ENCODE results near the gene SH3GLB2. TPM values are rescaled to one million over a fixed set of nuclear protein-coding genes. Genes with fewer than 3 reads are reported as not detected.

The SH3GLB2 gene
- polyA plus RNA-seq, 1 donor from 2014 or later = 27.7 TPM

DNA sequence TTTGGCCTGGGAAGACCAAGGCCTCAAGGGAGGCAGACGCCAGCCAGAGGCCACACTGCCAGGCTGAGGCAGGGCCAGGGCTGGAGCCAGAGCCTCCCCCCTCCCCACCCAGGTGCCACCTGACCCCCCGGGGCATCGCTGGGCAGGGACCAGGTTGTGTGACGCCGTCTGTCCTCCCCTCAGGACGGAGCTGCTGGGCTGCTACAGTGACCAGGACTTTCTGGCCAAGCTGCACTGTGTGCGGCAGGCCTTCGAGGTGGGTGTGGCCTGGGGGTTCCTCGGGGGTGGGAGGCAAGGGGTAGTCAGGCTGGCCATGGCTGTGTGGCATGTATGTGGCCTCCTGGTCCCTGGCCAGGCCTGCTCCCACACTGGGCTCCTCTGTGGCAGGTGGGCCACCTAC is 34.9 kb upstream of the SH3GLB2 start:
- no peaks in the 10 kb centered on the region for H3K27me3 Mint-ChIP-seq
- no peak overlapping the region for H3K27ac Mint-ChIP-seq
- no peaks in the 10 kb centered on the region for H3K4me1 Mint-ChIP-seq
- no peaks in the 10 kb centered on the region for H3K36me3 Mint-ChIP-seq
- no peaks in the 10 kb centered on the region for H3K9me3 Mint-ChIP-seq
- no peak overlapping the region for H3K4me3 Mint-ChIP-seq

DNA sequence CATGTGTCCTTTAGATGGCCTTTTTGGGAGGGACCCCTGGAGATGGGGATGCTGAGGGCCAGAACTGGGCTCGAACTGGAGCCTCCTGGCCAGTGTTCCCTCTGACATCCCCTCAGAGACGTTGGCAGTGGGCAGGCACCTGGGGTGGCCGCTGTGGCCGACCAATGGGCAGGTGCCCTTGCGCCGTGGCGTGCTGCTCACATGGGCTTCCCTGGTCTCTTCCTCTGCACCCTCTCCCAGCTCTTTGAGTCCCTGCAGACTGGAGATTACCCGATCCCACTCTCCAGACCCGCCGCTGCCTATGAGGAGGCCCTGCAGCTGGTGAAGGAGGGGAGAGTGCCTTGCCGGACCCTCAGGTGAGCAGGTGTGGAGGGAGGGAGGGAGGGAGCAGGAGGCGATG is 32.9 kb upstream of the SH3GLB2 start:
- no peaks in the 10 kb centered on the region for H3K9me3 Mint-ChIP-seq
- H3K27ac Mint-ChIP-seq = no peak overlapping the region
- H3K36me3 Mint-ChIP-seq = no peaks in the 10 kb centered on the region
- H3K4me3 Mint-ChIP-seq = no peak overlapping the region
- H3K4me1 Mint-ChIP-seq = no peaks in the 10 kb centered on the region
- no peaks in the 10 kb centered on the region for H3K27me3 Mint-ChIP-seq

DNA sequence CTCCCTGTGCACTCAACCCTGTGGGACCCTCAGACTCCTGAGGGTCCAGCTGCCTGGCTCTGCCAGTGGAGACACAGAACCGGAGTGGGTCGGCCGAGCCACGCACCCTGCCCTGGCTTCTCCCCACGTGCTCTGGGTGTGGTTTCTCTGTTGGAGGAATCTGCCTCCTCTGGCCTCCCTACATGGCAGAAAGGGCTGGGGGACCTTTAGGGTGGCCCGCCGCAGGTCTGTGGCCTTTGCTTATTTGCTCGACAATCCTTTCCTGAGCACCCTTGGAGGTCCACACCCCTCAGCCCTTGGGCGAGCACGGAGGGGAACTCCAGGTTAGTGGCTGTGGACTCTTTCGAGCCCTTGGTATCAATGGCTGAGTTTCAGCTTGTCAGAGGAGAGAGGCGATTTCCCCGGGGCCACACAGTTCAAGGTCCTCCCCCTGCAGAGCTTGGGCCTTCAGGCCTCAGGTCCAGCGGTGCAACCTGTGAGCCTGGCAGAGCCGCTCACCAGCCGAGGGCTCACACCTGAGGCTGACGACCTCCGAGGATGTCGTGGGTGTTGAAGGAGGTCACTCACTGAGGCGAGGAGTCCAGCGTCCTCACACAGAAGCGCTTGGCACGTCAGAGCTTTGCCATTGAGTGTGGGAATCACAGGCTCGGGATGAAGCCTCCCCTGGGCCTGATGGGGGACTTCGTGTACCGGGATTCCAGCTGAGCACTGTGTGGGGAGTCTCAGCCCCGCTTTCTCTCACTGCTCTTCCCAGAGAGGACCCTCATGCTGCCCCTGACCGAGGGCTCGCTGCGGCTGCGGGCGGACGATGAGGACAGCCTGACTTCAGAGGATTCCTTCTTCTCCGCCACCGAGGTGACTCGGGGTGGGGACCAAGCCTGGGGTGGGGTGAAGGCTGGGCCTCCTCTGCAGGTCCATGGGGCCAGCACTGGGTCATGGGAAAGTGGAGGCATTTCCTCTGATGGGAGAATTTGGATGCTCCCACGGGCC is 32.0 kb upstream of the SH3GLB2 start:
- no peaks in the 10 kb centered on the region for H3K9me3 Mint-ChIP-seq
- H3K27ac Mint-ChIP-seq = no peak overlapping the region
- H3K4me1 Mint-ChIP-seq = no peaks in the 10 kb centered on the region
- H3K36me3 Mint-ChIP-seq = no peaks in the 10 kb centered on the region
- H3K4me3 Mint-ChIP-seq = no peak overlapping the region
- H3K27me3 Mint-ChIP-seq = no peaks in the 10 kb centered on the region

DNA sequence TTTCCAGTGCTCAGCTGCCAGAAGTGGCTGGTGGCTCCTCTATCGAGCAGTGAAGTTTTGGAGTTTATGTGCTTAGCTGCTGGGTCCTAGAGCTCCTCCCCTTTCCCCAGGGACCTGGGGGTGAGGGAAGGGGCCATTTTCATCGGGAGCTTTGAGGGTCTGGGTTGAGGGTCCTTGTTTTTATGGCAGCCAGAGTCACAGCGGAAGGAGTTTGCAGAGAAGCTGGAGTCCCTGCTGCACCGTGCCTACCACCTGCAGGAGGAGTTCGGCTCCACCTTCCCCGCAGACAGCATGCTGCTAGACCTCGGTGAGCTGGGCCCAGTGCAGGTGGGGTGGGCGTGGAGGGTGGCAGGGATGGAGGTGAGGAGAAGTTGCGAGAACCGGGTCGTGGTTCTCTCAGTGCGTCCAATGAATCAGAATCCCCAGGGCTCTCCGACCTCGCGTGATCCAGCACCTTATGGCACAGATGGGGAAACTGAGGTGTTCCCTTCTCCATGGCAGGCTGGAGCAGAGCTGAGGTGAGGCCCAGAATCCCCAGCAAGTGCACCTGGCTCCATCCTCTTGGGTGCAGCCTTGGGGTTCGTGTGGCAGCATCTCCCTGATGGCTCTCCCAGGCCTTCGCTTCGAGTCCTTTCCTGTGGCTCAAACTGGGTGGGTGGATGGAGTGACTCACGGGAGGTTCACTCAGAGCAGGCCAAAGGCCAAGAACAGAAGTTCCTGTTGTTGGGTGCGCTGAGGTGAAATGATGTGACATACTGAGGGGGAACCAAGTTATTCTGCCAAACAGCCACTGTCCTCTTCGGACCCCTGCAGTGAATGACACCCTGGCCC is 31.0 kb upstream of the SH3GLB2 start:
- no peaks in the 10 kb centered on the region for H3K27me3 Mint-ChIP-seq
- H3K9me3 Mint-ChIP-seq = no peaks in the 10 kb centered on the region
- H3K36me3 Mint-ChIP-seq = peaks cover 6% of the 10 kb centered on the region
- peak overlapping the region in 1 of 4 donors; percentile 74 for H3K4me3 Mint-ChIP-seq
- no peak overlapping the region for H3K27ac Mint-ChIP-seq
- H3K4me1 Mint-ChIP-seq = peaks cover 0 to 2% (median 0%) of the 10 kb centered on the region in 3 donors

DNA sequence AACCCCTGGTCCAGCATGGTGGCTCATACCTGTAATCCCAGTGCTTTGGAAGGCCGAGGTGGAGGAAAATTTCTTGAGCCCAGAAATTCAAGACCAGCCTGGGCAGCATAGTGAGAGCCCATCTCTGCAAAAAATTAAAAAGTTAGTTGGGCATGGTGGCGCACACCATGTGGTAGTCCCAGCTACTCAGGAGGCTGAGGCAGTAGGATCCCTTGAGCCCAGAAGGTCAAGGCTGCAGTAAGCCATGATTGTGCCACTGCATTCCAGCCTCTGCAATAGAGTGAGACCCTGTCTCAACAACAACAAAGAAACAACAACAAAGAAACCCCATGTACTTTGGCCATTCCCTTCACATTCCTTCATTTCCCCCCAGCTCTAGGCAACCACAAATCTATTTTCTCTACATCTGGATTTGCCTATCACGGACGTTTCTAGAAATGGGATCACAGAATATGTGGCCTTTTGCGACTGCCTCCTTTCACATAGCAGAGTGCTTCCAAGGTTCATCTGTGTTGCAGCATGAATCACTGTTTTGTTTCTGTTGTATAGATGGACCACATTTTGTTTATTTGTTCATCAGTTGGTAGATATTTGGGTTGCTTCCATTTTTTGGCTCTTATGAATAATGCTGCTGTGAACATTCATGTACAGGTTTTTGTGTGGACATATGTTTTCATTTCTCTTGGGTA is 26.2 kb upstream of the SH3GLB2 start:
- Mint-ChIP-seq H3K4me1 (peaks cover 0 to 2% (median 0%) of the 10 kb centered on the region in 3 donors), H3K9me3 (no peaks in the 10 kb centered on the region)

DNA sequence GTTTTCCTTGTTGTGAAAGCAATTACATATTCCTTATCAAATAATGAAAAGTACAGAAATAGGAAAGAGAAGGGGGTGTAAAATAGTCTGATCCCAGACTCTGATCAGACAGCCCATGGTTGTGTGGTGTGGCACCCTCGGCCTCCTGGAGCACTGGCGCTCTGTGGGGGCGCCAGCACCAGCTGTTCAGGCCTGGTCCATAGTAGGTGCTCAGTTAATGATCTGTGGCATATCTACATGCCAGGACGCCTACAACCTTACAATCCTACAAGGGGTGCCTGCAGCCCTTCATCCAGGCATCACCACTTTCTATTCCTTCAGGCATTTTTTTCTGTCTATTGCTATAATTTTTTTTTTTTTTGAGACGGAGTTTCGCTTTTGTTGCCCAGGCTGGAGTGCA is 24.9 kb upstream of the SH3GLB2 start:
- Mint-ChIP-seq H3K27ac (no peak overlapping the region), H3K4me1 (peaks cover 0 to 2% (median 0%) of the 10 kb centered on the region in 3 donors), H3K27me3 (no peaks in the 10 kb centered on the region), H3K4me3 (no peak overlapping the region), H3K9me3 (no peaks in the 10 kb centered on the region), H3K36me3 (peaks cover 6% of the 10 kb centered on the region)

More for the DNA sequence above, 26.2 kb upstream of the SH3GLB2 start:
- peak overlapping the region in 1 of 3 donors; percentile 73 for H3K27ac Mint-ChIP-seq
- H3K27me3 Mint-ChIP-seq = no peaks in the 10 kb centered on the region
- H3K36me3 Mint-ChIP-seq = peaks cover 6% of the 10 kb centered on the region
- no peak overlapping the region for H3K4me3 Mint-ChIP-seq

DNA sequence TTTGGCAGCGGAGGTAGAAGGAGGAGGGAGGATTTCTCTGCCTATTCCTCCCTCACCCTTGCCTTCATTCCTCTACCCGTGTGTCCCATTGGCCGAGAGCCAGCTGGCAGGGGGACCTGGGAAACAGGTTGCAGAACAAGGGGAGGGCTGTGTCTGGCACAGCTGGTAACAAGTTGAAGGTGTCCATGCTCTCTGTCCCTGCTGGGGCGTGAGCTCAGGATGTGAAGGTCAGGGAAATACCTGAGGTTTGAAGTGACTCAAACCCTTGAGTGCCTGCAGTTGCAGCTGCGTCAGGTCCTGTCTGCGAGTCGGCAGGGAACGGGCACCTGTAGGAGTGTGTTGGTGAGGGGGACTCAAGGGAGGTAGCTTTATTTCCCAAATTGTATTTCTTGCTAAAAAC is 24.5 kb upstream of the SH3GLB2 start:
- H3K4me1 Mint-ChIP-seq = peaks cover 0 to 2% (median 0%) of the 10 kb centered on the region in 3 donors

DNA sequence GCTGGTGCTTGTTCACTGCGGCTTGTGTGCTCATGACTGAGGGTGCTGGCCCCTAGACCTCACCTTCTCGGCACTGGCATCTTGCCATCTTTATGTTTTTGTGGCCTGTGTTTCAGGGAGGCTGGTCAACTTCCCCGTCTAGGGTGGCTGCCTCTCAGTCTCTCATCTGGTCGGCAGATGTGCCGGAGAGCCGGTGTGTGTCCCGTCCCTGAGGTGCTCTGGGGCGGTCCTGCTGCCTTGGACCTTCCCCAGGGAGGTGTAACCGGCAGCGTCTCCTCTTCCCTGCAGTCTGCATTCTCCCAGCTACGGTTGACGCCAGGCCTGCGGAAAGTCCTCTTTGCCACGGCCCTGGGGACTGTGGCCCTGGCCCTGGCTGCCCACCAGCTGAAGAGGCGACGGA is 13.9 kb upstream of the SH3GLB2 start:
- peak overlapping the region in 1 of 4 donors; percentile 5 for H3K4me3 Mint-ChIP-seq

More for the DNA sequence above, 24.5 kb upstream of the SH3GLB2 start:
- Mint-ChIP-seq H3K9me3 (no peaks in the 10 kb centered on the region), H3K36me3 (peaks cover 6% of the 10 kb centered on the region), H3K4me3 (no peak overlapping the region), H3K27me3 (no peaks in the 10 kb centered on the region), H3K27ac (no peak overlapping the region)

DNA sequence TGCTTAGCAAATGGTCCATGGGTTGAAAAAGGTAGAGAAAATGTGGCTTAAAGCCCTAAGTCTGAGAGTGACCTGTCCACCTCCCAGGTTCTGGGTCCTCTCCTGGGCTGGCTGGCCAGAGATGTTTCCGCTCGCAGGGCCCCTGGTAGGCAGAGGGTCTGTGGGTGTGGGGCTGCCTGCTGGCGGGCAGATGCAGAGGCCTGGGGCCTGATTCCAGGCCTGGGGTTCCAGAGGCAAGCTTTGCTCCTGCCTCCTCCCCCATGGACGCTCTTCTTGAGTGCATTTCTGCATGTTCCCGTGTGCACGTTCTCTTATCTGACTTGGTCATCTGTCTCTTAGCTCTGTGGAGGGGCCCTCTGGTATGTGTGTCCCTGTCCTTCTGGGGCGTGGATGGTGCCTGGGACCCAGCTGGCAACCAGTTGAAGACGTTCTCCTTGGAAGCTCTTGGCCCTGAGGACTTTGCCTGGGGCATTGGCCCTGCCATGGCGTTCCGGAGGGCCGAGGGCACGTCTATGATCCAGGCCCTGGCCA is 12.0 kb upstream of the SH3GLB2 start:
- Mint-ChIP-seq H3K4me3 (peak overlapping the region in 2 of 4 donors; percentile 54 to 72), H3K9me3 (no peaks in the 10 kb centered on the region), H3K27ac (no peak overlapping the region), H3K36me3 (peaks cover 7% of the 10 kb centered on the region), H3K27me3 (no peaks in the 10 kb centered on the region), H3K4me1 (peaks cover 11 to 22% (median 19%) of the 10 kb centered on the region in 3 donors)

More for the DNA sequence above, 13.9 kb upstream of the SH3GLB2 start:
- Mint-ChIP-seq H3K27me3 (no peaks in the 10 kb centered on the region), H3K9me3 (no peaks in the 10 kb centered on the region), H3K4me1 (peaks cover 3 to 16% (median 10%) of the 10 kb centered on the region in 3 donors), H3K27ac (peak overlapping the region in 1 of 3 donors; percentile 59), H3K36me3 (peaks cover 7% of the 10 kb centered on the region)

DNA sequence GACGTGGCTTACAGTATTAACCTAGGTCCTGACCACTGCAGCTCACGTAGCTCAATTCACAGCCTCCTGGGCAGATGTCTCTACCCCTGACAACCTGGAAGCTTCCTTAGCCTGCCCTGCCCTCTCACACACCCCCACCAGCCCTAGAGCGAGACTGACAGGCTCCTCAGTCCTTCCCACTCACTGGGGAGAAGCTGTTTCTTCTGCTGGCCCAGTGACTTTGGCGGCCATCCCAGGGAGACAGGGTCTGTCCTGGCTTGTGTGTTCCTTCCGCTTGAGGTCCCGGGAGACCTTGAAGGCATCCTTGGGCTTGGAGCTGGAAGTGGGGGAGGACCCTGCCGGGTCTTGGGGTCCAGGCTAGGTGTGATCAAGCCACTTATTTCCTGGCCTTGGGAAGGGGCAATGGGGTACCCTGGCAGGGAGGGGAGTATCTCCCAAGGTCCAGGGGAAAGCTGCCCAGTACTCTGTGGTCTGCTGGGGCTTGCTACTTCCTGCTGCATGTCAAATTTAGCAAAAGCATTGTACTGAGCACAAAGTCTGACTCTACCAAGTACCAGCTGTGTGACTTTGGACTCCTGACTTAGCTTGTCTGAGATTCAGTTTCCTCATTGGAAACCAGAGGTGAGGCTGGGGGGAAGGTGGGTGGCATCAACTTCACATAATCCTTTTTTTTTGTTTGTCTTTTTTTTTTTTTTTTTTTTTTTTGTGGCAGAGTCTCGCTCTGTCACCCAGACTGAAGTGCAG is 10.2 kb upstream of the SH3GLB2 start:
- Mint-ChIP-seq H3K36me3 (peaks cover 5% of the 10 kb centered on the region), H3K27ac (no peak overlapping the region), H3K9me3 (no peaks in the 10 kb centered on the region), H3K4me3 (peak overlapping the region; percentile 66 to 97 (median 94)), H3K4me1 (peaks cover 11 to 22% (median 19%) of the 10 kb centered on the region in 3 donors), H3K27me3 (no peaks in the 10 kb centered on the region)

DNA sequence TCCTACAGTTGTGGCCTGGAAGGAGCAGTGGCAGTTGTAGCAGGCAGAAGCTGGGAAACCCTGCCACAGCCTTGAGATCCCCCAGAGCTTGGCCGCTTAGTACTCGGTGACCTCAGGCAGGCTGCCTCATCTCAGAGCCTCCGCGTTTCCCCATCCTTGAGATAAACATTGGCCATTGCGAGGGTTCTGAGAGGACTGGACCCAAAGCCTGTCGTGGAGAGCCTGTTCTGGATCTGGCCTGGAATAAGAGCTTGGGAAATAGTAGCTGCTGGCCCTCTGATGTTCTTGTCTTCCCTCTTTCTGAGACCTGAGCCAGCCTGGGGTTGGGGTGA is 9.6 kb upstream of the SH3GLB2 start:
- H3K36me3 Mint-ChIP-seq = peaks cover 4% of the 10 kb centered on the region
- no peaks in the 10 kb centered on the region for H3K9me3 Mint-ChIP-seq
- peak overlapping the region; percentile 94 to 99 (median 96) for H3K4me3 Mint-ChIP-seq
- H3K27me3 Mint-ChIP-seq = no peaks in the 10 kb centered on the region
- peaks cover 11 to 22% (median 19%) of the 10 kb centered on the region in 3 donors for H3K4me1 Mint-ChIP-seq
- H3K27ac Mint-ChIP-seq = no peak overlapping the region

DNA sequence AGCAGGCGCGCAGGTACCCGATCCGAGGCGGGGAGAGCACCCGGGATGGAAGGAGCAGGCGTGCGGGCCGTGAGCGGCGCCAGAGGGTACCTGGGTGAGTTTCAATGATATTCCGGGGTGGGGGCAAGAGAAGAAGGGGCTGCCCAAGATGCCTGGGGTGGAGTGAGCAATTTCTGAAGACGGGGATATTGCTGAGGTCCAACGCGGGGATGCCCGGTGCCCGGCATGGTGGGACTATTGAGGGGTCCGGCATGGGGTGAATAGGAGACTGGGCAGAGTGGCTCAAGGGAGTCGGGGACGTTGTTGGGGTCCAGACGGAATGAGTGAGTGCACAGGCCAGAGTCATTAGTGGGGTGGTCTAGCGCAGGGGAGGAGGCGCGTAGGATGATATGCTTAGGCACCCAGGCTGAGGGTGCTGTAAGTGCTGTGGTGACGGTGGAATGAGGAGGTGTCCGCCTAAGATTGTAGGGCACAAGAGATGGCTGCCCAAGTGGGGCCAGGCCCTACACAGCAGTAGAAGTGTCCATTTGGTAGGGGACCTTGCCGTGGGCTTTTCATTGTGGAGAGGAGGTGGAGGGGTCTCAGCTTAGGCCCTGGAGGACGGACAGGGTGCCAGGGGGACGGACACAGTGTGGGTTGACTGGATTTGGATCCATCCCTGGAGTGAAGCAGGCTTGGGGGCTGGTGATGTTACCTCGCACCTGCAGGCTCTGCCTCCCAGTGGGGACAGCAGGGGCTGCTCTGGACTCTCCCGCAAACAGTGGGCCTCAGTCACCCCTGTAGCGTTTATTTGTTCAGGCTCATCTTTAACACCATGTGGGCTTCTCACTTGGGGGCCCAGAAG is 9.0 kb upstream of the SH3GLB2 start:
- Mint-ChIP-seq H3K4me3 (peak overlapping the region; percentile 94 to 99 (median 96)), H3K27ac (peak overlapping the region; percentile 60 to 88 (median 71)), H3K27me3 (no peaks in the 10 kb centered on the region), H3K36me3 (no peaks in the 10 kb centered on the region), H3K4me1 (peaks cover 11 to 22% (median 19%) of the 10 kb centered on the region in 3 donors), H3K9me3 (no peaks in the 10 kb centered on the region)

DNA sequence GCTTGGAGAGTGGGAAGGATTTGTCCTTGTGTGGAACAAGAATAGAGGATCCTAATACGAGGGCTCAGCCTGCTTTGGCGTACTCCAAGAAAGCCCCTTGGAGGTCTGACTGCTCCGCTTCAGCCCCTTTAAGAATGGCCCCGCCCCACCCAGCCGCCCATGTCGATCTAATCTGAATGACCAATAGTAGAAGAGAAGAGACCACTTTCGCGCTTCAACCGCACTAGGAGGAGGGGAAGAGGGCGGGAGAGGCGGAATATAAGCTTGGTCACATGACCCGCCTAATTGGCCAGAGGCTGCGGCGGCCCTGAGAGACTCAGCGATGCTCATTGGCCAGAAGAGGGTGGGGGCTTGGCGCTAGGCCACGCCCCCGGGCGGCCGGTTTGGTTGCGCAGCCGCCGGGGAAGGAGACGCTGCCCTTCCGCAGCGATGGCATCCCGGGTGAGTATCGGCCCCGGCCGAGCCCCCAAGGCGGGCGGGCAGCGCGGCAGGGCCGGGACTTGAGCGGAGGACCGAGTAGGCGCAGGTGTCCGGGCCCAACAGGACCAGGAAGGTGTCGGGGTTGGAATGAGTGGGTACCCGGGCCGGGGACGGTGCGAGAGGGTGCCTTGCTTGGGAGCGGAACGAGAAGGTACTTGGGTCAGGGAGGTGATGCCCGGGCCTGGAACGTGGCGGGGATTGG is 8.3 kb upstream of the SH3GLB2 start, which contains the start of gene MIGA2:
TSS of gene MIGA2 (plus strand) at position 386 of the 682 bp plus-strand sequence. CDS start 3,969 bp downstream, outside the sequence.
- H3K36me3 Mint-ChIP-seq = no peaks in the 10 kb centered on the region
- peak within 1 kb of the TSS; percentile 94 to 99 (median 96) for H3K4me3 Mint-ChIP-seq
- H3K27ac Mint-ChIP-seq = peak within 1 kb of the TSS; percentile 60 to 88 (median 71)
- no peaks in the 10 kb centered on the region for H3K27me3 Mint-ChIP-seq
- H3K9me3 Mint-ChIP-seq = no peaks in the 10 kb centered on the region
- H3K4me1 Mint-ChIP-seq = peaks cover 11 to 22% (median 19%) of the 10 kb centered on the region in 3 donors
